H1 (cell line): ENCODE results near the gene HIGD2A.

Experiments
- EGR1 ChIP-seq: IDR thresholded peaks from 2 replicates; pipeline ENCODE4 v1.6.1; 2011; ENCODE audit warnings: low read depth, low read length, borderline replicate concordance
- TF ChIP-seq, protein P1 (sequence below), 3 experiments: IDR thresholded peaks; 1 replicate in 2 of 3; 2 replicates in 1 of 3; pipeline versions ENCODE4 v1.5.1 to v1.6.1; 2011; ENCODE audit warnings: low read length in 3 of 3, mild to moderate bottlenecking in 3 of 3, inconsistent platforms in 2 of 3, low read depth in 1 of 3, moderate library complexity in 1 of 3; ENCODE audit not compliant: insufficient read depth in 1 of 3; ENCODE audit errors: control extremely low read depth in 1 of 3

DNA sequence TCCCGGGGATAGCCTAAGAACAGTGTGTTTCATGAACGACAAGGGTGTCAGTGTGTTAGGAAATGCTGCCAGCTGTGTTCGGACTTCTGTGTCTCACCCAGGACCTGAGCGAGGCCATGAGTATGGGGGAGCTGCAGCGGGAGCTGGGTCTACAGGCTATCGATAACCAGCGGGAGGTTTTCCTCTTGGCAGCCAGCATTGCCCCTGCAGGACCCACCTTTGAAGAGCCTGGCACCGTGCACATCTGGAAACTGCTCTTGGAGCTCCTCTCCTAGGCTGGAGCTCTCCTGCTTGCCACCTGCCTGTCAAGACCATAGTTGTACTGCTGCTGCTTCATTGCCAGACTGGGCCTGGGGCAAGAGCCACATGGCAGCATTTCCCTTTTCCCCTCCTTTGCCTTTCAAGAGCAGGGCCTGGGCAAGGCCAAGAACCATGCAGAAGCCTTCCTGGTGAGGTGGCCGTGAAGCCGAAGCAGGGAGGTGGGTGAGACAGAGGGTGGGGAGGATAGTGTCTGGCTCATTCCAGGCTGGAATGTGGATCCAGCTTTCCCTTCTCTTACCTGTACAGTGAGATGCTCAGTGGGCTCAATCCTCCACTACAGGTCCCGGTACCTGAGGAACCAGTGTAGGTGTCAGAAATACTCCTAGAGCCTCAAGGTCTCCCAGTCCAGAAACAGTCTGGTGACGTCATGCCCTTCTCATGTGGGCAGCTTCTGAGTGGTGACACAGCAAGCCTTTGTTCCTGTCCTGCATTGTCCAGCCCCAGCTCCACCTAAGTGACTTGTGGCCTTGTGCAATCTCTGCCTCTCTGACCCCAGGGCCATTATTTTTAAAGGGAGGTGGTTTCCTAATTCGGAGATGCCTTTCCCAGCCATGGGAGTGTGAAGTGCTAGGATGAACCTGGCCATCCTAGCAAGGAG is 16.7 kb upstream of the HIGD2A start:
- no peak for TF ChIP-seq EGR1
- TF ChIP-seq, protein P1, sequence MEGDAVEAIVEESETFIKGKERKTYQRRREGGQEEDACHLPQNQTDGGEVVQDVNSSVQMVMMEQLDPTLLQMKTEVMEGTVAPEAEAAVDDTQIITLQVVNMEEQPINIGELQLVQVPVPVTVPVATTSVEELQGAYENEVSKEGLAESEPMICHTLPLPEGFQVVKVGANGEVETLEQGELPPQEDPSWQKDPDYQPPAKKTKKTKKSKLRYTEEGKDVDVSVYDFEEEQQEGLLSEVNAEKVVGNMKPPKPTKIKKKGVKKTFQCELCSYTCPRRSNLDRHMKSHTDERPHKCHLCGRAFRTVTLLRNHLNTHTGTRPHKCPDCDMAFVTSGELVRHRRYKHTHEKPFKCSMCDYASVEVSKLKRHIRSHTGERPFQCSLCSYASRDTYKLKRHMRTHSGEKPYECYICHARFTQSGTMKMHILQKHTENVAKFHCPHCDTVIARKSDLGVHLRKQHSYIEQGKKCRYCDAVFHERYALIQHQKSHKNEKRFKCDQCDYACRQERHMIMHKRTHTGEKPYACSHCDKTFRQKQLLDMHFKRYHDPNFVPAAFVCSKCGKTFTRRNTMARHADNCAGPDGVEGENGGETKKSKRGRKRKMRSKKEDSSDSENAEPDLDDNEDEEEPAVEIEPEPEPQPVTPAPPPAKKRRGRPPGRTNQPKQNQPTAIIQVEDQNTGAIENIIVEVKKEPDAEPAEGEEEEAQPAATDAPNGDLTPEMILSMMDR (IDR thresholded peaks at IDR 0.05; ENCODE audit: control extremely low read depth in 1 of 3, insufficient read depth in 1 of 3, low read depth in 1 of 3, low read length in 3 of 3) = no peak
